HepG2 (cell line): ENCODE results near the gene GALR3. TPM values are rescaled to one million over a fixed set of nuclear protein-coding genes. Genes with fewer than 3 reads are reported as not detected.

Experiments
- ATAC-seq: fragments of 200-7000 bp; cut with Tn5 transposase; 3 replicates; pipeline ENCODE4 v1.9.1; 2020; ENCODE audit warnings: mild to moderate bottlenecking, moderate library complexity
- BruUV-seq: library from RNA; stranded (reverse); fragments of 400-500 nt; replicated peaks from 2 replicates; lab custom pipeline; 2021; lab: Mats Ljungman, UMichigan
- CTCF ChIA-PET: fragments of 300-600 bp; formaldehyde crosslinking; extraction: SDS; loops from one replicate; lab custom pipeline; 2021; ENCODE audit warnings: low total read pairs, inconsistent platforms, low intra/inter-chr PET ratio; lab: Yijun Ruan, JAX
- POLR2A ChIA-PET: fragments of 350-600 bp; sonication (Branson Sonifier 250); formaldehyde crosslinking; loops from one replicate; lab custom pipeline; 2020; ENCODE audit warnings: antibody characterized with exemption, inconsistent platforms; lab: Yijun Ruan, JAX
- DNase-seq: peaks from one replicate; pipeline ENCODE4 v3.0.0-alpha.2; 2015; ENCODE audit warnings: low spot score
- FAIRE-seq: peaks from 3 replicates; lab custom pipeline; 2011; peaks lifted over from hg19 to GRCh38; lab: Jason Lieb, UNC
- H2AFZ ChIP-seq: one replicate; pipeline ENCODE4 v1.6.1; 2011; ENCODE audit warnings: low read length, inconsistent platforms
- H3K27ac ChIP-seq: fragments of 300-600 bp; 3 replicates; pipeline ENCODE4 v1.8.0; 2011; ENCODE audit warnings: mixed run types, mild to moderate bottlenecking, mixed read lengths, low read length, inconsistent platforms; ENCODE audit not compliant: insufficient read depth; ENCODE audit errors: extremely low read length
- H3K27me3 ChIP-seq, 2 experiments: fragments of 200-600 bp in 1 of 2; 2 replicates in 1 of 2; 3 replicates in 1 of 2; pipeline versions ENCODE4 v1.6.0 to v1.8.0; 2011; ENCODE audit warnings: low read length in 2 of 2, mild to moderate bottlenecking in 2 of 2, moderate library complexity in 2 of 2, inconsistent platforms in 1 of 2; ENCODE audit not compliant: insufficient read depth in 2 of 2, control insufficient read depth in 1 of 2
- H3K36me3 ChIP-seq, 2 experiments: fragments of 200-600 bp in 1 of 2; replicated peaks in 1 of 2; 2 replicates in 1 of 2; 3 replicates in 1 of 2; pipeline versions ENCODE4 v1.5.1 to v1.8.0; 2011; ENCODE audit warnings: low read length in 2 of 2, inconsistent platforms in 1 of 2; ENCODE audit not compliant: insufficient read depth in 2 of 2, control insufficient read depth in 1 of 2
- H3K4me1 ChIP-seq: 2 replicates; pipeline ENCODE4 v1.5.1; 2012; ENCODE audit warnings: low read length, inconsistent platforms; ENCODE audit not compliant: insufficient read depth
- H3K4me2 ChIP-seq: 2 replicates; pipeline ENCODE4 v1.6.0; 2011; ENCODE audit warnings: low read depth, low read length, inconsistent platforms
- H3K4me3 ChIP-seq, 3 experiments: fragments of 200-600 bp in 1 of 3; sonication (generic), shearing (Covaris generic) in 1 of 3; replicated peaks in 1 of 3; 2 replicates each; pipeline ENCODE4 v1.5.1; 2011 to 2016; ENCODE audit warnings: low read length in 3 of 3, inconsistent platforms in 2 of 3, low read depth in 2 of 3, mild to moderate bottlenecking in 2 of 3, control low read depth in 1 of 3, mixed read lengths in 1 of 3; ENCODE audit not compliant: insufficient read depth in 1 of 3
- H3K79me2 ChIP-seq: one replicate; pipeline ENCODE4 v1.6.1; 2011; ENCODE audit warnings: low read length, inconsistent platforms; ENCODE audit not compliant: insufficient read depth
- H3K9ac ChIP-seq: 2 replicates; pipeline ENCODE4 v1.6.0; 2011; ENCODE audit warnings: mild to moderate bottlenecking, low read depth, low read length, inconsistent platforms; ENCODE audit not compliant: insufficient read depth
- H3K9me3 ChIP-seq: 2 replicates; pipeline ENCODE4 v1.5.1; 2012; ENCODE audit warnings: mild to moderate bottlenecking, low read length
- H4K20me1 ChIP-seq: 2 replicates; pipeline ENCODE4 v1.6.0; 2011; ENCODE audit warnings: inconsistent platforms, mild to moderate bottlenecking, low read length, moderate library complexity; ENCODE audit not compliant: insufficient read depth
- ATF4 ChIP-seq, 2 experiments: fragments of 450-650 bp in 1 of 2; sonication (generic) in 1 of 2; formaldehyde crosslinking; IDR thresholded peaks; 2 replicates each; pipeline versions ENCODE4 v1.5.0 to v1.8.0; 2020 to 2022; ENCODE audit warnings: mild to moderate bottlenecking in 1 of 2, missing genetic modification reagents in 1 of 2
- DMTF1 ChIP-seq: sonication (generic); formaldehyde crosslinking; IDR thresholded peaks from 2 replicates; pipeline ENCODE4 v1.4.0; 2020; ENCODE audit warnings: mild to moderate bottlenecking, missing genetic modification reagents
- HNF4G ChIP-seq, 2 experiments: sonication (generic) in 1 of 2; formaldehyde crosslinking in 1 of 2; IDR thresholded peaks; 2 replicates each; pipeline versions ENCODE4 v1.4.0 to v1.6.1; 2011 to 2020; ENCODE audit warnings: borderline replicate concordance in 2 of 2, low read depth in 2 of 2, mild to moderate bottlenecking in 2 of 2, low read length in 1 of 2, missing genetic modification reagents in 1 of 2, moderate library complexity in 1 of 2
- HNRNPH1 ChIP-seq: fragments of 200-400 bp; formaldehyde crosslinking; optimal IDR thresholded peaks from 2 replicates; pipeline ENCODE3; 2017; ENCODE audit warnings: mild to moderate bottlenecking, low read depth, low read length
- PCBP1 ChIP-seq: fragments of 200-400 bp; formaldehyde crosslinking; IDR thresholded peaks from 2 replicates; pipeline ENCODE4 v1.6.1; 2017; ENCODE audit warnings: mild to moderate bottlenecking, low read depth, low read length, borderline replicate concordance
- TOE1 ChIP-seq: sonication (generic); formaldehyde crosslinking; IDR thresholded peaks from 2 replicates; pipeline ENCODE4 v1.4.0; 2020; ENCODE audit warnings: mild to moderate bottlenecking, missing genetic modification reagents
- ZBTB2 ChIP-seq: sonication (generic); formaldehyde crosslinking; IDR thresholded peaks from 2 replicates; pipeline ENCODE4 v1.8.0; 2022; ENCODE audit warnings: low read depth, missing genetic modification reagents
- ZNF564 ChIP-seq: sonication (generic); formaldehyde crosslinking; IDR thresholded peaks from 2 replicates; pipeline ENCODE4 v1.8.1; 2023; ENCODE audit warnings: mild to moderate bottlenecking, missing genetic modification reagents
- WGBS: methylation state at CpG from one replicate; pipeline ENCODE4 v1.1.6; 2017; ENCODE audit warnings: low lambda C conversion rate; 5-methylcytosine and 5-hydroxymethylcytosine counted together
- in situ Hi-C: cut with HindIII; loops from 2 replicates; pipeline ENCODE4 v1.10.0; 2017; ENCODE audit warnings: low pct_unique_long_range_greater_than_20kb; ENCODE audit not compliant: extremely low pct_ligation_motif_present
- intact Hi-C: fragments of 100-400 bp; cut with micrococcal nuclease; formaldehyde crosslinking; loops from one replicate; pipeline ENCODE4 v1.10.0; 2022; ENCODE audit not compliant: unreplicated experiment
- polyA plus RNA-seq, 8 experiments: library from polyadenylated mRNA; depleted of rRNA in 3 of 8; stranded (reverse) in 7 of 8; unstranded in 1 of 8; fragments of >200 nt; fragmentation: Illumina TruSeq in 4 of 8; extraction: Trizol in 4 of 8; gene quantifications; 2 replicates each; pipeline versions ENCODE4 v1.2.1 to v1.2.3, GENCODE V29; 2011 to 2016; ENCODE audit warnings: low read depth in 4 of 8, missing spikeins in 1 of 8, mixed read lengths in 1 of 8; ENCODE audit not compliant: insufficient read depth in 1 of 8
- total RNA-seq, 5 experiments: library from RNA; depleted of rRNA; stranded (reverse); fragments of >200 nt; fragmentation: Illumina TruSeq; extraction: Trizol; gene quantifications; 2 replicates each; pipeline ENCODE4 v1.2.3, GENCODE V29; 2016; ENCODE audit warnings: low read depth in 1 of 5
- TF ChIP-seq, protein P1 (sequence below): sonication (generic); formaldehyde crosslinking; conservative IDR thresholded peaks from 2 replicates; pipeline ENCODE4 v1.4.0; 2020; ENCODE audit warnings: missing genetic modification reagents

The GALR3 gene
- total and polyA plus RNA-seq, 2 of the 13 experiments (the other 11 are each of a cell fraction or from before 2014, with no cell fraction given), result 0.13 TPM; not detected in 1

DNA sequence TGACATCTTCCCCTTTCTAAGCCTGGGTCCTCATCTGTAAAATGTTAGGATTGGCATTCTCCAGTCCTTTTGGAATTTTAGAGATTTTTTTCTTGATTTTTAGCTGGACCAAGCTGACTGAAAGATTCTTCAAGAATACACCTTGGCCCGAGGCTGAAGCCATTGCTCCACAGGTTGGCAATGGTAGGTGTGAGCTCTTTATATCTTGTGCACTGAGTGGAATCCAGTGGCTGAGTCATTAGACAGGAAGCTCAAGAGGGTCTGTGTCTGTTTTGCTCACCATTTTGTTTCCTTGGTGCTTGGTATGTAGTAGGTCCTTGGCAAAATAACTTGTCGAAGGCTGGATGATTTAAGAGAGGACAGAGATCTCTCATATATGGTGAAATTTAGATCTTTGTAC lies 32.3 kb downstream of the GALR3 start (continued):
- no peak for TF ChIP-seq DMTF1 (CRISPR knock-in tag)
- no peak for TF ChIP-seq HNRNPH1
- TF ChIP-seq ZBTB2 (CRISPR knock-in tag), result no peak
- TF ChIP-seq, protein P1, sequence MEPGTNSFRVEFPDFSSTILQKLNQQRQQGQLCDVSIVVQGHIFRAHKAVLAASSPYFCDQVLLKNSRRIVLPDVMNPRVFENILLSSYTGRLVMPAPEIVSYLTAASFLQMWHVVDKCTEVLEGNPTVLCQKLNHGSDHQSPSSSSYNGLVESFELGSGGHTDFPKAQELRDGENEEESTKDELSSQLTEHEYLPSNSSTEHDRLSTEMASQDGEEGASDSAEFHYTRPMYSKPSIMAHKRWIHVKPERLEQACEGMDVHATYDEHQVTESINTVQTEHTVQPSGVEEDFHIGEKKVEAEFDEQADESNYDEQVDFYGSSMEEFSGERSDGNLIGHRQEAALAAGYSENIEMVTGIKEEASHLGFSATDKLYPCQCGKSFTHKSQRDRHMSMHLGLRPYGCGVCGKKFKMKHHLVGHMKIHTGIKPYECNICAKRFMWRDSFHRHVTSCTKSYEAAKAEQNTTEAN, result no peak

GRCh38 chr22:37860796-37861421 lies 37.7 kb downstream of the GALR3 start:
- no peaks in the 10 kb centered on the region for H3K27me3 ChIP-seq
- no peak overlapping the region for H3K4me2 ChIP-seq
- ATAC-seq (no peak), FAIRE-seq (peak; percentile 30), DNase-seq (no peak)
- no peaks in the 10 kb centered on the region for H3K9me3 ChIP-seq
- POLR2A ChIA-PET, result interaction anchor here (0.9 to 1.3 kb wide), 5 partner anchors 9 to 51 kb away, joined by 3 to 6 read pairs (median 3); partner anchors contain the start of gene ANKRD54
- no peak overlapping the region for H3K9ac ChIP-seq
- peak overlapping the region; percentile 13 for H3K27ac ChIP-seq
- CTCF ChIA-PET, result no interaction called here
- no peak overlapping the region for H3K4me3 ChIP-seq
- H3K4me1 ChIP-seq, result peaks cover 57% of the 10 kb centered on the region
- peaks cover 9 to 69% of the 10 kb centered on the region in 2 experiments for H3K36me3 ChIP-seq
- H3K79me2 ChIP-seq, result peaks cover 8% of the 10 kb centered on the region
- intact Hi-C loops, result loop anchor here (10.0 kb wide), 1 partner anchor 116 kb away; no protein-coding TSS in a partner anchor
- no peak overlapping the region for H2AFZ ChIP-seq
- 57% methylated on average over 7 of the region's 7 CpGs for WGBS
- BruUV-seq, result no TSS peak
- in situ Hi-C loops, result loop anchor here (5.0 kb wide), 1 partner anchor 44 kb away; no protein-coding TSS in a partner anchor
- TF ChIP-seq ATF4 (CRISPR knock-in tag; IDR thresholded peaks at IDR 0.05), result no peak
- no peak for TF ChIP-seq PCBP1
- TF ChIP-seq HNF4G (IDR thresholded peaks at IDR 0.05; ENCODE audit: borderline replicate concordance, low read depth, low read length), result no peak
- no peak for TF ChIP-seq HNF4G (CRISPR knock-in tag; IDR thresholded peaks at IDR 0.05; ENCODE audit: borderline replicate concordance, low read depth)
- TF ChIP-seq ZNF564 (CRISPR knock-in tag), result no peak
- no peak for TF ChIP-seq TOE1
- no peaks in the 10 kb centered on the region for H4K20me1 ChIP-seq
